Activated CD4-positive, alpha-beta T cell treated with anti-CD3 and anti-CD28 coated beads for 1 hour (primary cell): ENCODE results near the gene CAPN5.
"Not testable (repeated sequence)": the region's sequence is repeated elsewhere in the genome, so short reads cannot be mapped to it uniquely, and the experiment has no call there.

Experiments used
- DNase-seq: peaks from one replicate; pipeline ENCODE4 v3.0.0-alpha.2; 2020

The CAPN5 gene

GRCh38 chr11:77066229-77067042, at the start of gene CAPN5:
CAPN5 (plus strand) TSS chr11:77066971; CDS start chr11:77084887, 17,916 bp downstream.
- peak; percentile 83 for DNase-seq

- not testable (repeated sequence) for DNase-seq
Measured at GRCh38 chr11:77018396-77018924, 48.3 kb upstream of the CAPN5 start.

DNA sequence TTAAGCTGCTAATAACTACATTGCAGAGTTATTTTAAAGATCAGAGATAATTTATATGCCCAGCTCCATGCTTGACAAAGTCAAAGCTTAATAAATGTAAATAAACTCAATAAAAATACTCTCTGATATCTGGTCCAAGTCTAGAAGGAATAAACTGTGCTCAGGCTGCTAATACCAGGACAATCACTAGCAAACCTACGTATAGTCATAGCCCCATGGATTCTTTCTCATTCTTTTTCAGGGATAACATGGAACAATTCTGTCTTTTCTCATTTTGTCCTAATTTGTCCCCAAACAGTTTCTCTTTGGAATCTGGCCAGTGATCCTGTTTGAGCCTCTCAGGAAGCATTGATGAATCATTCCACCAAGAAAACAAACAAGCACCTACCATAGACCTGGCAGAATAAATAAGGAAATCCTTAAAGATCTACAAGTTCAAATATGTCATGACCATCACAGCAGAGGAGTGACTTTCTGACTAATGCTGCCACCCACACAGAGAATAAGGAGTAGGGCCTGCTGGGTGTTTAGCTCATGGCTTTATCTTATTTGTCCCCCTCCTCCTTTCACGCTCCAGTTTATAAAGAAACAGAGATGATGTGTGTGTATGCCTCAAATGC, 46.7 kb upstream of the CAPN5 start:
- DNase-seq, result no peak

DNA sequence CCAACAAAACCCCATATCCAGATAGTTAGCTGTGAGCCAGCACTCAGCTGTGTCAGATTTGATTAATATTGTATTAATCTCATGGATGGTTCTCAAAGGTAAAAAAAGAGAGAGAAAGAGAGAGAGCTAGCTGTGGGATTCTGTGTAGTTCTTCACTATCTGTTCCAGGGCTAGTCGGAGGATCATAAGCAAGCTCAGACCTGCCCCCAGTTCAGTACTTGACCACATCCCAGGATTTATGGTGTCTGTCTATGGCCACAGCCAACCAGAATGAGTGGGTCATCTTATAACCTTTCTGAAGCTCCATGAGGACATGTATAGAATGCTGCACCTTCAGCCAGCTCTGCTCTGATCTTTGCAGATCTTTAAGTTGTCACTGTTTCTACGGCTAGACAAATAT, 46.0 kb upstream of the CAPN5 start:
- DNase-seq, result no peak

GRCh38 chr11:77024745-77025144, 42.0 kb upstream of the CAPN5 start:
- DNase-seq, result no peak

DNA sequence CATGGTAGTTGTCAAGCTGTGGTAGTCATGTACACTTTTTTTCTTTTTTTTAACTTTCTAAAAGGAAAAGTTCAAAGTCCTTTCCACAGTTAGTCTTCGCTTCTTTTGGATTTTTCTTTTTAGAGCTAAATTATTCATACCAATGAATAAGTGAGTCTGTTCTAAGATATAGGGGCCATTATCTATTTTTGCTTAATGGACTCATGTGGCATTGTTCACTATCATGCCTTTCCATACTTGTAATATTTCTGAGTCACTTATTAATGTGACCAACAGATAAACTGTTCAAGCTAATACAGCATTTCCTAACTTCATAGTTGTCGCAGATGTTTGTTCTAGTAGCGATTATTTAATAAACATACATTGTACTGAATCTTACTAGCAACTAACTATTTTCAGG, 40.5 kb upstream of the CAPN5 start:
- no peak for DNase-seq

DNA sequence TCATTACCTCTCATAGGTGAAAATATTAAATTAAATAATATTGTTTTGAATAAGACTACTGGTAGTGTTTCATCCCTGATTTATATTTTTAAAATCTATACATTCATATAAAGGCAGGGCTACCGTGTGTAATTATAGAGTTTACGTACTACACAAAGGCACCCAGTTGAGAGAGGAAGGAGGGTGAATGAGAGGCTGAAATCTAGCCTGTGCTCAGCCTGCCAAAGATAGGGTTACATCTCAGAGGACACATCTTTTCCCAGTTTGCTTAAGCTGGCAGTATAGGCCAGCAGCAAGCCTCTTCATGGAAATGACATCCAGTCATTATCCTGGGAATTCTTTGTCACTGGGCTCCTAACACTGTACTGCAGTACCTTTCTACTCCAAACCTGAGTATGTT, 40.0 kb upstream of the CAPN5 start:
- no peak for DNase-seq

DNA sequence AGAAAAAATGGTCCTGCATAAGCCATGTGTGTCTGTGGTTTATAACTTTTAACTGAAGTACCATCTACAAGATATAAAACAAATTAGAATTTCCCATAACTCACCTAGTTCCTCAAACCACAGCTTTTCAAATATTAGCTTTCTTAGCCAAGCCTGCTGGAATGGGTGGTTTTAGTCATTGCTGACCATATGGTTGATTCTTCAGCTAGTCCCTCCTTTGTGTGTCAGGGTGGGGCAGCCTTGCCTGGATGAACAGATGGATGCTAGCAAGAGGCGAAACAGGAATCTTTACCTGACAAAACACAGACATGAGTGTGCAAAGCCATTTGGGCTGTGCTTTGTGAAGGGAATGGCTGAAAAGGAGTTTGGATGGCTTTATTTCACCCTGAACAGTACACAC, 39.5 kb upstream of the CAPN5 start:
- no peak for DNase-seq

- no peak for DNase-seq
Measured at GRCh38 chr11:77029829-77030228, 36.9 kb upstream of the CAPN5 start.

DNA sequence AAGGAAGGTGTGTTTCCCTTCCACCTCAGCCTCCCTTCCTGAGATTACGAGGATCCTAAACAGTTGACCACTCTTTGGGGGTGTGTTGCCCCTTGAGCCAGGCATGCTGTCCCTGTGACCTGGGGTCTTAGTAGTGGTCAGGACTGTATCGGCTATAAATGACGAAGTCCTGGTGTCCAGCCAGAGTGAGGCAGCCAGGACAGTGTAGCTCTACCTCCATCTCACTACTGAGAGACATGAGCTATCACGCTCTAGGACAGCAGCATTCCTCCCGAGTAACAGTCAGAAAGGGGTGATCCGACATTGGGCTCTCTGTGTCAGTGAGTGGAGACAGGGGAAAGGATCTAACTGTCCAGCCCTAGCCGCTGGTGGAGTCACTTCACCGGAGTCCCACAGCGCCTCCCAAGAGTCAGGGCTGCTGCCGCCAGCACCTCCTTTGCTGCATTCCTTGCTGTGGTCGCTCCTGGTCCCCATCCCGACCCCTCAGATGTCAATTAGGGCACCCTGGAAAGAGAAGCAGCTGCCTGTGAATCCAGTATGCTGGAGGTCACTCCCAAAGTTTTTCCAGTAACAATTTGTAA, 35.8 kb upstream of the CAPN5 start:
- DNase-seq, result no peak

DNA sequence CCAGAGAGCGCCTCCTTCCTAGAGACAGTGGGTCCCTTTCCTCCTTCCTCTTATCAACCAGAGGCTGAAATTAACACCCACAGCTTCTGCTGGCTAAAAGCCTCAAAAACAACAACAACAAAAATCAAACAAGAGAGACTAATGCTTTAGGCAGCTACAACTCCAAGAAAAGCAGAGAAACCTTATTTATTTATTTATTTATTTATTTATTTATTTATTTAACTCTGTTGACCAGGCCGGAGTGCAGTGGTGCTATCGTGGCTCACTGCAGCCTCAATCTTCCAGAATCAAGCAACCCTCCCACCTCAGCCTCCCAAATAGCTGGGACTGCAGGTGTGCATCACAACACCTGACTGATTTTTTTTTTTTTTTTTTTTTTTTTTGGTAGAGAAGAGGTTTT, 35.2 kb upstream of the CAPN5 start:
- no peak for DNase-seq

GRCh38 chr11:77035039-77035438, 31.7 kb upstream of the CAPN5 start:
- DNase-seq, result no peak

DNA sequence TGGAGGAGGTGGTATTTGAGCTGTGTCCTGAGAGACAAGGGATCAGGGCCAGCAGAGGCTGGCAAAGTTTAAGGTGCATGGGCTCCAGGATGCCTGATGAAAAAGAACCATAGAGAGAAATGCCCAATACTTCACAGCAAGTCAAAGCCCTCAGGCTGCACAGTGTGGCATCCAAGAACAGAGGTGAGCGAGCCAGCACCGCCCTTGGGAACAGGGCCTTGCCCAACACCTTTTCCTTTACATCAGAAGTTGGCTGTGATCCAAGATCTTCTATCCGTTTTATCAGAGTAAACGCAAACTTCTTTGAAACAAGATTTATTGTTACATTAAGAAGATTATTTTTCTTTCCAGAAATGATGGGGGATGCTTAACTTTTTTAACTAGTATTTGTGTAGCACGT, 31.2 kb upstream of the CAPN5 start:
- no peak for DNase-seq

DNA sequence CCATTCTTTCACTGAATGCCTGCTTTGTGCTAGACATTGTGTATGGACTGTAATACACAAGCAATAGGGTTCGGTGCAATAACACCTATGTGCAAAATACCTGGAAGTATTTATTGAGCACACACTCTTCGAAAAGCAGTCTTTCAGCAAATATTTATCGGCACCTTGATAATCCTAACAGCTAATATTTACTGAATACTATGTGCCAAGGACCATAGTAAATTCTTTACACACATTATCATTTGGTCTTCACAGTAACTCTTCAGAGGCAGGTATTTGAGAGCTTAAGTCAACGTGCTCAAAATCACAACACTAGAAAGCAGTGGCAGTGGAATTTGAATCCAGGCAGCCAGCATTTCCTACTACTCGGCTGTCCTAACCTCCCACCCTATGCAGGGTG, 30.4 kb upstream of the CAPN5 start:
- no peak for DNase-seq

DNA sequence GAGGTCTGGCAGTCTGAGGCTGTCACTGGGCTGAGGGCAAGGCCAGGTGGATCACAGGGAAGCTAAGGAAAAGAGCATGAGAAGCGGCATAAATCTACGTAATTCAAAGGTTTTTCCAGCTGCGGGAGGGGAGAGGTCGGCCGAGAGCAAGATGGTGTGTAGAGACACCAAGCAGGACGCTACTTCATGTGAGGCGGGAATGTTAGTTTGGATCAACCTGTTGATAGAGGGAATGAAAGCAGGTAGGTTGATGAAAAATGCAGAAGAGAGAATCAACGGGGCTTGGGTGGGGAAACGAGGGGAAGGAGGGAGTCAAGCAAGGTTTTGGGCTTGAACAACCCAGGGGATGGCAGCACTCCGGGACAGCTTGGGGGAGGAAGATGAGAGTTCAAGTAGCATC, 29.7 kb upstream of the CAPN5 start:
- no peak for DNase-seq

GRCh38 chr11:77038029-77038824, 28.5 kb upstream of the CAPN5 start:
- no peak for DNase-seq

DNA sequence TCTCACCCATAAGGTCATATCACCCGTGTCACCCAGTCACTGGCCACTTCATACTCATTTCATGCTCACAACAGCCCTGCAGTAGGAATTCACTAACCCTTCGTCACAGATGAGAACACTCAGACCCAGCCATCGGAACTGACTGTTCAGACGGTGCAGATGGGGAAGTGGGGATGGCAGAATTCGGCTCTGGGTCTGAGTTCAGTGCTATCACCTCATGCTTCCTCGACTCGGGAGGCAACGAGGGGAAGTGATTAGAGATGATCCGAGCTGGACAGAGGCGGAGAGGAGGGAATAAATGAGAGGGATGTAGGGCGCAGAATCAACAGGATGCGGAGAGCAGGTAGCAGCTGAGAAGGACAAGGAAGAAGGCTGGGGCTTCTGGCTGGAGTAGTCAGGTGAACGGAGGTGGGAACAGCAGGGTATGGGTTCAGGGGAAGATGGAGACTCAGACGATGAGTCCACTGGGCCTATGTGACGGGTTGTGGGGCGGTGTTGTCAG, 27.9 kb upstream of the CAPN5 start:
- DNase-seq, result no peak

DNA sequence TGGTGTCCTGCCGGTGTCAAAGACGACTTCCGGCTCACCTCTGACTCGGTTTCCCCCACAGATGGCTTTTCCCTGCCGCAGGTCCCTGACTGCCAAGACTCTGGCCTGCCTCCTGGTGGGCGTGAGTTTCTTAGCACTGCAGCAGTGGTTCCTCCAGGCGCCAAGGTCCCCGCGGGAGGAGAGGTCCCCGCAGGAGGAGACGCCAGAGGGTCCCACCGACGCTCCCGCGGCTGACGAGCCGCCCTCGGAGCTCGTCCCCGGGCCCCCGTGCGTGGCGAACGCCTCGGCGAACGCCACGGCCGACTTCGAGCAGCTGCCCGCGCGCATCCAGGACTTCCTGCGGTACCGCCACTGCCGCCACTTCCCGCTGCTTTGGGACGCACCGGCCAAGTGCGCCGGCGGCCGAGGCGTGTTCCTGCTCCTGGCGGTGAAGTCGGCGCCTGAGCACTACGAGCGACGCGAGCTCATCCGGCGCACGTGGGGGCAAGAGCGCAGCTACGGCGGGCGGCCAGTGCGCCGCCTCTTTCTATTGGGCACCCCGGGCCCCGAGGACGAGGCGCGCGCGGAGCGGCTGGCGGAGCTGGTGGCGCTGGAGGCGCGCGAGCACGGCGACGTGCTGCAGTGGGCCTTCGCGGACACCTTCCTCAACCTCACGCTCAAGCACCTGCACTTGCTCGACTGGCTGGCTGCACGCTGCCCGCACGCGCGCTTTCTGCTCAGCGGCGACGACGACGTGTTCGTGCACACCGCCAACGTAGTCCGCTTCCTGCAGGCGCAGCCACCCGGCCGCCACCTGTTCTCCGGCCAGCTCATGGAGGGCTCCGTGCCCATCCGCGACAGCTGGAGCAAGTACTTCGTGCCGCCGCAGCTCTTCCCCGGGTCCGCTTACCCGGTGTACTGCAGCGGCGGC, 27.0 kb upstream of the CAPN5 start:
- no peak for DNase-seq

DNA sequence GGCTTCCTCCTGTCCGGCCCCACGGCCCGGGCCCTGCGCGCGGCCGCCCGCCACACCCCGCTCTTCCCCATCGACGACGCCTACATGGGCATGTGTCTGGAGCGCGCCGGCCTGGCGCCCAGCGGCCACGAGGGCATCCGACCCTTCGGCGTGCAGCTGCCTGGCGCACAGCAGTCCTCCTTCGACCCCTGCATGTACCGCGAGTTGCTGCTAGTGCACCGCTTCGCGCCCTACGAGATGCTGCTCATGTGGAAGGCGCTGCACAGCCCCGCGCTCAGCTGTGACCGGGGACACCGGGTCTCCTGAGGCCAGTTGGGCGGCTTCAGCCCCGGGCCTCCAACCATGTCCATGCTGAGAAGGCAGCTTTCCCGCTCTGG, 26.4 kb upstream of the CAPN5 start:
- no peak for DNase-seq

- no peak for DNase-seq
Measured at GRCh38 chr11:77040889-77041288, 25.9 kb upstream of the CAPN5 start.

DNA sequence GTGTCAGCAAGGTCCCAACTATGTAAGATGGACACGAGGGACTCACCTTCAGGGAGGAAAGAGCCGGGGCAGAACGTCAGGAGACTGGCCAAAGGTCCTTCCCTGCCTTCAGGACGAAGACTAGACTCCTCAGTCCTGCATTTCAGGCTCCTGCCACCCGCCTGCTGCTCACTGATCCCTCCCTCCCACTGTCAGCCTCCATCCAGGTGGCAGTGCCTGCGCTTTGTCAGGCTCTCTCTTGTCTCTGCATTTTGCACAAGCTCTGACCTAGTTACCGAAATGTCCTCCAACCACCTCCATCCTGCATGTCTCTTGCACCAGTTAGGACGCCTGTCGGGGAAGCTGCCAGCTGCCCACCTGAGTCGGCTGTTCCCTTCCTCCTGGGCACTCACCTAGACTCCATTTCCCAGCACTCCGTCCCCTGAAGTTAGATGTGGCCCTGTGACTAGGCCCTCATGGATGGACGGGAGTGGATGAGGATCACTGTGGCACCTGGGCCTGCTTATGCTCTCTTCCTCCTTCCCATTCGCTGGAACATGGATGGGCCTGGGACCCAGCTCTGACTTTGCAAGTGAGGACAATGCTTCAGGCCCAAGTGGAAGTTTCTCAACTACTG, 24.6 kb upstream of the CAPN5 start:
- no peak for DNase-seq

DNA sequence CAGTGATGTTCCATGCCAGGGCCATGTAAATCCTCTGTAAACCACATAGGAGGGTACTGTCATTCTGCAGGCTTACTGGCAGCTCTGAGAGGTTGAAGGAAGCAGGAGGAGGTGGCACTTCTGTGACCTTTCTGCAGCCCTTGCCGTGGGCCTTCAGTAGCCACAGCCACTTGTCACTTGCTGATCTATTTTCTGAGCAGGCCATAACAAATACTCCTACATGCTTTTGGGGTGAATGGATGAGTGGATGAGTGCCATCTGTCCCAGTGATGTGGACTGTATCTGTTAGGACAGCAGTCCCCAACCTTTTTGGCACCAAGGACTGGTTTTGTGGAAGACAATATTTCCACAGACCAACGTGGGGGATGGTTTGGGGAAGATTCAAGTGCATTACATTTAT, 22.4 kb upstream of the CAPN5 start:
- DNase-seq, result no peak
